ENCODE results near the gene RPS8. TPM values are rescaled to one million over a fixed set of nuclear protein-coding genes. Genes with fewer than 3 reads are reported as not detected.
"Not testable (repeated sequence)": the region's sequence is repeated elsewhere in the genome, so short reads cannot be mapped to it uniquely, and the experiment has no call there.

The RPS8 gene
- total RNA-seq, 1 donor from 2014 or later, result 2,216 TPM

DNA sequence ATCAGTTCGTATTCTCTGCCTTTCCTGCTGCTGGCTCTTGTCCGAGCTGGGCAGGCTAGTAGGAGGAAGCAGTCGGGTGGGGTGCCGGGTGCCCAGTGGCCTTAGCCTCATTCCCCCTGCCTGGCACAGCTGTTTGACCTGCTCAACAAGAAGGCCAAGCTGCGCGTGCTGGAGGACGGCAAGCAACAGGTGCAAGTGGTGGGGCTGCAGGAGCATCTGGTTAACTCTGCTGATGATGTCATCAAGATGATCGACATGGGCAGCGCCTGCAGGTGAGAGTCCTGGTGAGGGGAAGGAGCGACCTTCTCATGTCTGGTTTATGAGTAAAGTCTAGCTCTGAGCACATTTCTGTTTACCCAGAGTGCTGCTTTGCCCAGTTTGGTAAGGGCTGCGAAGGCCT, 16.3 kb upstream of the RPS8 start:
- DNase-seq (ENCODE audit: low read depth, low spot score), result no peak
- Mint-ChIP-seq H3K4me1 (no peaks in the 10 kb centered on the region), H3K27ac (ENCODE audit: unreplicated experiment) (no peak overlapping the region), H3K36me3 (ENCODE audit: low read depth) (peaks cover 18% of the 10 kb centered on the region), H3K4me3 (no peak overlapping the region), H3K27me3 (ENCODE audit: low read depth) (no peaks in the 10 kb centered on the region), H3K9me3 (no peaks in the 10 kb centered on the region)
- TF ChIP-seq, protein P1, sequence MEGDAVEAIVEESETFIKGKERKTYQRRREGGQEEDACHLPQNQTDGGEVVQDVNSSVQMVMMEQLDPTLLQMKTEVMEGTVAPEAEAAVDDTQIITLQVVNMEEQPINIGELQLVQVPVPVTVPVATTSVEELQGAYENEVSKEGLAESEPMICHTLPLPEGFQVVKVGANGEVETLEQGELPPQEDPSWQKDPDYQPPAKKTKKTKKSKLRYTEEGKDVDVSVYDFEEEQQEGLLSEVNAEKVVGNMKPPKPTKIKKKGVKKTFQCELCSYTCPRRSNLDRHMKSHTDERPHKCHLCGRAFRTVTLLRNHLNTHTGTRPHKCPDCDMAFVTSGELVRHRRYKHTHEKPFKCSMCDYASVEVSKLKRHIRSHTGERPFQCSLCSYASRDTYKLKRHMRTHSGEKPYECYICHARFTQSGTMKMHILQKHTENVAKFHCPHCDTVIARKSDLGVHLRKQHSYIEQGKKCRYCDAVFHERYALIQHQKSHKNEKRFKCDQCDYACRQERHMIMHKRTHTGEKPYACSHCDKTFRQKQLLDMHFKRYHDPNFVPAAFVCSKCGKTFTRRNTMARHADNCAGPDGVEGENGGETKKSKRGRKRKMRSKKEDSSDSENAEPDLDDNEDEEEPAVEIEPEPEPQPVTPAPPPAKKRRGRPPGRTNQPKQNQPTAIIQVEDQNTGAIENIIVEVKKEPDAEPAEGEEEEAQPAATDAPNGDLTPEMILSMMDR (conservative IDR thresholded peaks at IDR 0.05), result no peak

GRCh38 chr1:44760876-44761275, 14.5 kb upstream of the RPS8 start:
- no peaks in the 10 kb centered on the region for H3K4me1 Mint-ChIP-seq

DNA sequence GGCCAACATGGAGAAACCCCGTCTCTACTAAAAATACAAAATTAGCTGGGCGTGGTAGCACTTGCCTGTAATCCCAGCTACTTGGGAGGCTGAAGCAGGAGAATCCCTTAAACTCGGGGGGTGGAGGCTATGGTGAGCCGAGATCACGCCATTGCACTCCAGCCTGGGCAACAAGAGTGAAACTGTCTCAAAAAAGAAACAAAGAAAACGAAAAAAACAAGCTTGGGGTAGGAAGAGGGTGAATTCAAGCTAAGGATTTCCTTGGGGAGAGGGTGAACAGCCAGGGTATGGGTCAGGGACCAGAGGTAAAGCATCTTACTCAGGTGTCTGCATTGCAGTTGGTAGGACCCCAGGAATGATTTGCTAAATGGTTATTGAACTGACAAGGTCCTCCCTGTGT, 8.9 kb upstream of the RPS8 start:
- not testable (repeated sequence) for H3K4me3 Mint-ChIP-seq; H3K27me3 Mint-ChIP-seq (ENCODE audit: low read depth); H3K9me3 Mint-ChIP-seq; H3K27ac Mint-ChIP-seq (ENCODE audit: unreplicated experiment); DNase-seq (ENCODE audit: low read depth, low spot score); H3K4me1 Mint-ChIP-seq
- H3K36me3 Mint-ChIP-seq (ENCODE audit: low read depth), result peaks cover 16% of the 10 kb centered on the region

More at GRCh38 chr1:44760876-44761275, 14.5 kb upstream of the RPS8 start:
- DNase-seq (ENCODE audit: low read depth, low spot score), result no peak
- H3K27ac Mint-ChIP-seq (ENCODE audit: unreplicated experiment), result no peak overlapping the region
- H3K9me3 Mint-ChIP-seq, result no peaks in the 10 kb centered on the region
- no peaks in the 10 kb centered on the region for H3K27me3 Mint-ChIP-seq (ENCODE audit: low read depth)
- no peak overlapping the region for H3K4me3 Mint-ChIP-seq
- TF ChIP-seq, protein P1 (conservative IDR thresholded peaks at IDR 0.05), result no peak
- H3K36me3 Mint-ChIP-seq (ENCODE audit: low read depth), result peaks cover 18% of the 10 kb centered on the region

DNA sequence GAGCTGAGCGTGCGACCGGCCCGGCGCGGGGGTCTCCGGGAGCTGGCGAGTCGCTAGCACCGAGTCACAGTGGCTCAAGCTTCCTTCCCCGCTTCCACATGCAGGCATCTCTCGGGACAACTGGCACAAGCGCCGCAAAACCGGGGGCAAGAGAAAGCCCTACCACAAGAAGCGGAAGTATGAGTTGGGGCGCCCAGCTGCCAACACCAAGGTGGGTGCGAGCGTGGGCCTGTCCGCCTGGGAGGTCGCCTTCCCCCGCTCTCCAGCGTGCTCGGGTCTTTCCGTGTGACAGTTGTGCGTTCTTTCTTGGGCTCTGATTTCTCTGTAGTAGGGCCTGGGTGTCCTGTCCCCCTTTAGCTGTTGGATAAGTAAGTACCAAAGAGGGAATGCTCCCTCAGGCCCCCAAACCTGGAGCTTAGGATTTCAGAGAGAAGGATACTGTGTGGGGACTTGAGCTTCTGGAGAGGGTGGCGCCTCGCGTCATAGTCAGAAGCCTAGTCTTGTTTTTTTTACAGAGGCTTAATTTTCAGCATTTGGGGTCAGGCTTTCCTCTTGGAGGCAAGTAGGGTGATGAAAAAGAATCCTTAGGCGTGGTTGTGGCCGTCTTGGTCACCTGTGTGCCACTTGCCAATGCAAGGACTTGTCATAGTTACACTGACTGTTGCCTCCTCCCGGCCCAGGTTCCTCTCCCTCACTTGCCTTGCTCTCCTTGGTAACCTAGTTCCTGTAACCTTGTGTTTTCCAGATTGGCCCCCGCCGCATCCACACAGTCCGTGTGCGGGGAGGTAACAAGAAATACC, 790 bp downstream of the RPS8 start:
- TF ChIP-seq, protein P1 (conservative IDR thresholded peaks at IDR 0.05), result no peak
- H3K36me3 Mint-ChIP-seq (ENCODE audit: low read depth), result peaks cover 32% of the 10 kb centered on the region
- H3K27me3 Mint-ChIP-seq (ENCODE audit: low read depth), result no peaks in the 10 kb centered on the region
- peaks cover 38% of the 10 kb centered on the region for H3K4me1 Mint-ChIP-seq
- DNase-seq (ENCODE audit: low read depth, low spot score), result no peak
- peak overlapping the region; percentile 90 for H3K4me3 Mint-ChIP-seq
- H3K27ac Mint-ChIP-seq (ENCODE audit: unreplicated experiment), result peak overlapping the region; percentile 93
- no peaks in the 10 kb centered on the region for H3K9me3 Mint-ChIP-seq

DNA sequence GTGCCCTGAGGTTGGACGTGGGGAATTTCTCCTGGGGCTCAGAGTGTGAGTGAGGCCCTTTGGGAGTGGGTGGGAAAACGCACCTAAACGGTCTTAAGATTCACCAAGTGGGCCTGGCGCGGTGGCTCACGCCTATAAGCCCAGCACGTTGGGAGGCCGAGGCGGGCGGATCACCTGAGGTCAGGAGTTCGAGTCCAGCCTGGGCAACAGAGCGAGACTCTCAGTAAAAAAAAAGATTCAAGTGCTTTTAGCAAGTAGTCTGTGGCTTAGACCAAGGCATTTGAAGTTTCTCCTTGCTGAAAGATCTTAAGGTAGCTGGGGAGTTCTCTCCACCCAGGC, 1.4 kb downstream of the RPS8 start:
- TF ChIP-seq, protein P1 (conservative IDR thresholded peaks at IDR 0.05), result no peak
- Mint-ChIP-seq H3K9me3 (no peaks in the 10 kb centered on the region), H3K36me3 (ENCODE audit: low read depth) (peaks cover 38% of the 10 kb centered on the region), H3K27ac (ENCODE audit: unreplicated experiment) (peak overlapping the region; percentile 93), H3K4me1 (peaks cover 41% of the 10 kb centered on the region), H3K27me3 (ENCODE audit: low read depth) (no peaks in the 10 kb centered on the region), H3K4me3 (peak overlapping the region; percentile 90)
- DNase-seq (ENCODE audit: low read depth, low spot score), result no peak

- Mint-ChIP-seq H3K27me3 (ENCODE audit: low read depth) (no peaks in the 10 kb centered on the region), H3K4me3 (peak overlapping the region; percentile 90), H3K36me3 (ENCODE audit: low read depth) (peaks cover 38% of the 10 kb centered on the region), H3K4me1 (peaks cover 41% of the 10 kb centered on the region), H3K27ac (ENCODE audit: unreplicated experiment) (no peak overlapping the region), H3K9me3 (no peaks in the 10 kb centered on the region)
- no peak for DNase-seq (ENCODE audit: low read depth, low spot score)
- TF ChIP-seq, protein P1 (conservative IDR thresholded peaks at IDR 0.05), result no peak
These were observed 2.2 kb downstream of the RPS8 start for GRCh38 chr1:44777547-44777946.

All from neural crest cell (in vitro differentiated cells).